Measurements from ENCODE around the gene SPP1.

DNA sequence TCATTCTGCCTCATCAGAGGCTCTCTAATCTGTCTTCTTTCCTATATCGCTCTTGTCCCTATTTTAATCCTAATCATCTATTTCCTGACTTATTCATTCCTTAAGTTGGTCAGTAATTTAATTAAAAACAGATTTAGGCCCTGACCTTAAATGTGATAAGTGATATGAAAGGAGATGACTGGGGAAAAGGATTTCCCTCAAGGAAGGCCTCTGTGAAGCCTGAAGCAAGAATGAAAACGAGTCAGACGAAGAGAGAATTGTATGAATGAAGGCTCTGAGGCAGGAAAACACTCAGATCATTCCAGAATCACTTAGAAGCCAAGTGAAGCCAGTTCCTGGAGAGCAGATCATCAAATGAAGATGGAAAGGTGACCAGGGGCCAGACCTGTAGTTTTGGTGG is 54.0 kb downstream of the SPP1 start:
- TF ChIP-seq, protein P1, sequence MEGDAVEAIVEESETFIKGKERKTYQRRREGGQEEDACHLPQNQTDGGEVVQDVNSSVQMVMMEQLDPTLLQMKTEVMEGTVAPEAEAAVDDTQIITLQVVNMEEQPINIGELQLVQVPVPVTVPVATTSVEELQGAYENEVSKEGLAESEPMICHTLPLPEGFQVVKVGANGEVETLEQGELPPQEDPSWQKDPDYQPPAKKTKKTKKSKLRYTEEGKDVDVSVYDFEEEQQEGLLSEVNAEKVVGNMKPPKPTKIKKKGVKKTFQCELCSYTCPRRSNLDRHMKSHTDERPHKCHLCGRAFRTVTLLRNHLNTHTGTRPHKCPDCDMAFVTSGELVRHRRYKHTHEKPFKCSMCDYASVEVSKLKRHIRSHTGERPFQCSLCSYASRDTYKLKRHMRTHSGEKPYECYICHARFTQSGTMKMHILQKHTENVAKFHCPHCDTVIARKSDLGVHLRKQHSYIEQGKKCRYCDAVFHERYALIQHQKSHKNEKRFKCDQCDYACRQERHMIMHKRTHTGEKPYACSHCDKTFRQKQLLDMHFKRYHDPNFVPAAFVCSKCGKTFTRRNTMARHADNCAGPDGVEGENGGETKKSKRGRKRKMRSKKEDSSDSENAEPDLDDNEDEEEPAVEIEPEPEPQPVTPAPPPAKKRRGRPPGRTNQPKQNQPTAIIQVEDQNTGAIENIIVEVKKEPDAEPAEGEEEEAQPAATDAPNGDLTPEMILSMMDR (IDR thresholded peaks at IDR 0.05 in 2 of 3, conservative IDR thresholded peaks at IDR 0.05 in 1 of 3; ENCODE audit: insufficient read depth in 2 of 3, low read depth in 1 of 3, low read length in 3 of 3): no peak
- TF ChIP-seq CEBPB (tag; IDR thresholded peaks at IDR 0.05): no peak
- no peak for TF ChIP-seq POLR2AphosphoS5 (IDR thresholded peaks at IDR 0.05; ENCODE audit: control insufficient read depth, insufficient read depth, low read depth, low read length)
- no peak for TF ChIP-seq ZNF354B (CRISPR knock-in tag; IDR thresholded peaks at IDR 0.05)
- no peak for TF ChIP-seq ZNF347 (CRISPR knock-in tag; IDR thresholded peaks at IDR 0.05; ENCODE audit: low read depth)
- TF ChIP-seq KLF13 (tag; IDR thresholded peaks at IDR 0.05; ENCODE audit: borderline replicate concordance, low read depth): no peak

All from K562 (cell line).